Natural killer cell treated with Interleukin-12 subunit alpha and Interleukin-12 subunit beta and Interleukin-15 and Interleukin-18, amount 100 ng/mL, for 72 hours (primary cell): ENCODE data around the gene SLBP. TPM values are rescaled to one million over a fixed set of nuclear protein-coding genes. Genes with fewer than 3 reads are reported as not detected.
A peak's percentile ranks its signal among the peaks of the same experiment; 100 is the strongest.

ENCODE experiments used
- ATAC-seq, 2 donors: fragments of 150-1000 bp; cut with Tn5 transposase in 1 of 2; sonication (Bioruptor Pico), chemical (Tn5 transposase) in 1 of 2; 2 replicates each; pipeline ENCODE4 v1.10.0; 2021
- DNase-seq: peaks from one replicate; pipeline ENCODE4 v3.0.0; 2022; ENCODE audit warnings: low spot score
- H3K27ac Mint-ChIP-seq, 2 donors: 1 replicate in 1 of 2; 2 replicates in 1 of 2; pipeline ENCODE4 v1.8.0; 2022; ENCODE audit warnings: mixed read lengths in 2 of 2, mild to moderate bottlenecking in 1 of 2, moderate library complexity in 1 of 2
- H3K27me3 Mint-ChIP-seq, 2 donors: 1 replicate in 1 of 2; 2 replicates in 1 of 2; pipeline ENCODE4 v1.8.0; 2022; ENCODE audit warnings: mixed read lengths in 2 of 2
- H3K36me3 Mint-ChIP-seq: one replicate; pipeline ENCODE4 v1.8.0; 2022; ENCODE audit warnings: mixed read lengths
- H3K4me1 Mint-ChIP-seq, 2 donors: 1 replicate in 1 of 2; 2 replicates in 1 of 2; pipeline ENCODE4 v1.8.0; 2022; ENCODE audit warnings: low read depth in 2 of 2, mixed read lengths in 2 of 2, mild to moderate bottlenecking in 1 of 2
- H3K4me3 Mint-ChIP-seq: one replicate; pipeline ENCODE4 v1.8.0; 2022; ENCODE audit warnings: mixed read lengths
- H3K9me3 Mint-ChIP-seq: 2 replicates; pipeline ENCODE4 v1.8.0; 2022; ENCODE audit warnings: mixed read lengths
- total RNA-seq, 2 donors: library from RNA; stranded (reverse); gene quantifications; one replicate each; pipeline ENCODE4 v1.2.3, GENCODE V29; 2022

The SLBP gene
- 100 to 1,000 TPM in 1 of 2 donors, 10 to 100 TPM in 1; 83.0 to 129 TPM for total RNA-seq

- H3K36me3 Mint-ChIP-seq, result peaks cover 13% of the 10 kb centered on the region
- DNase-seq, result peak; percentile 98
- no peaks in the 10 kb centered on the region for H3K27me3 Mint-ChIP-seq
- H3K4me3 Mint-ChIP-seq, result peak within 1 kb of the TSS; percentile 82
- H3K27ac Mint-ChIP-seq, result peak within 1 kb of the TSS; percentile 97 to 98
- peaks cover 31 to 49% of the 10 kb centered on the region in 2 donors for H3K4me1 Mint-ChIP-seq
- no peaks in the 10 kb centered on the region for H3K9me3 Mint-ChIP-seq
- ATAC-seq, result peak; percentile 91 to 95
Measured at GRCh38 chr4:1712216-1713002, at the start of gene SLBP. SLBP (minus strand) TSS chr4:1712319; CDS start chr4:1712188, 131 bp downstream.

- ATAC-seq, result no peak
- peaks cover 5% of the 10 kb centered on the region in 2 donors for H3K27me3 Mint-ChIP-seq
- no peak for DNase-seq
- no peak overlapping the region for H3K27ac Mint-ChIP-seq
- H3K36me3 Mint-ChIP-seq, result no peaks in the 10 kb centered on the region
- no peaks in the 10 kb centered on the region for H3K9me3 Mint-ChIP-seq
- H3K4me1 Mint-ChIP-seq, result no peaks in the 10 kb centered on the region
- no peak overlapping the region for H3K4me3 Mint-ChIP-seq
Measured at GRCh38 chr4:1761130-1761689, 49.1 kb upstream of the SLBP start.

GRCh38 chr4:1760521-1761071 lies 48.5 kb upstream of the SLBP start:
- peaks cover 4 to 5% of the 10 kb centered on the region in 2 donors for H3K27me3 Mint-ChIP-seq
- no peaks in the 10 kb centered on the region for H3K9me3 Mint-ChIP-seq
- no peaks in the 10 kb centered on the region for H3K4me1 Mint-ChIP-seq
- H3K36me3 Mint-ChIP-seq, result no peaks in the 10 kb centered on the region
- H3K27ac Mint-ChIP-seq, result no peak overlapping the region
- no peak for DNase-seq
- H3K4me3 Mint-ChIP-seq, result no peak overlapping the region
- ATAC-seq, result no peak

- H3K9me3 Mint-ChIP-seq, result no peaks in the 10 kb centered on the region
- H3K27ac Mint-ChIP-seq, result no peak overlapping the region
- ATAC-seq (no peak), DNase-seq (no peak)
- no peaks in the 10 kb centered on the region for H3K36me3 Mint-ChIP-seq
- no peak overlapping the region for H3K4me3 Mint-ChIP-seq
- peaks cover 0 to 5% of the 10 kb centered on the region in 2 donors for H3K27me3 Mint-ChIP-seq
- H3K4me1 Mint-ChIP-seq, result no peaks in the 10 kb centered on the region
Measured at GRCh38 chr4:1759818-1760223, 47.7 kb upstream of the SLBP start.

- ATAC-seq, result no peak
- H3K27me3 Mint-ChIP-seq, result peaks cover 0 to 5% of the 10 kb centered on the region in 2 donors
Measured at GRCh38 chr4:1759170-1759817, 47.2 kb upstream of the SLBP start.

GRCh38 chr4:1758306-1759121 lies 46.4 kb upstream of the SLBP start:
- no peak overlapping the region for H3K27ac Mint-ChIP-seq
- no peaks in the 10 kb centered on the region for H3K4me1 Mint-ChIP-seq

More at GRCh38 chr4:1759170-1759817, 47.2 kb upstream of the SLBP start:
- H3K36me3 Mint-ChIP-seq, result no peaks in the 10 kb centered on the region
- H3K4me1 Mint-ChIP-seq, result no peaks in the 10 kb centered on the region
- H3K9me3 Mint-ChIP-seq, result no peaks in the 10 kb centered on the region
- H3K4me3 Mint-ChIP-seq, result no peak overlapping the region
- H3K27ac Mint-ChIP-seq, result no peak overlapping the region
- no peak for DNase-seq

GRCh38 chr4:1757836-1758235 lies 45.7 kb upstream of the SLBP start:
- Mint-ChIP-seq H3K27me3 (peaks cover 0 to 2% of the 10 kb centered on the region in 2 donors), H3K9me3 (no peaks in the 10 kb centered on the region), H3K27ac (no peak overlapping the region), H3K4me3 (no peak overlapping the region), H3K4me1 (no peaks in the 10 kb centered on the region), H3K36me3 (no peaks in the 10 kb centered on the region)
- DNase-seq (no peak), ATAC-seq (no peak)

More at GRCh38 chr4:1758306-1759121, 46.4 kb upstream of the SLBP start:
- DNase-seq (no peak), ATAC-seq (no peak)
- no peak overlapping the region for H3K4me3 Mint-ChIP-seq
- H3K27me3 Mint-ChIP-seq, result peaks cover 0 to 2% of the 10 kb centered on the region in 2 donors
- H3K9me3 Mint-ChIP-seq, result no peaks in the 10 kb centered on the region
- no peaks in the 10 kb centered on the region for H3K36me3 Mint-ChIP-seq

- Mint-ChIP-seq H3K36me3 (no peaks in the 10 kb centered on the region), H3K27me3 (no peaks in the 10 kb centered on the region), H3K4me3 (no peak overlapping the region), H3K9me3 (no peaks in the 10 kb centered on the region), H3K27ac (no peak overlapping the region), H3K4me1 (no peaks in the 10 kb centered on the region)
- ATAC-seq (no peak), DNase-seq (no peak)
Measured at GRCh38 chr4:1756893-1757779, 45.0 kb upstream of the SLBP start.

GRCh38 chr4:1756079-1756478 lies 44.0 kb upstream of the SLBP start:
- no peaks in the 10 kb centered on the region for H3K27me3 Mint-ChIP-seq
- no peaks in the 10 kb centered on the region for H3K4me1 Mint-ChIP-seq
- no peak overlapping the region for H3K27ac Mint-ChIP-seq
- H3K9me3 Mint-ChIP-seq, result no peaks in the 10 kb centered on the region
- no peak for ATAC-seq
- no peaks in the 10 kb centered on the region for H3K36me3 Mint-ChIP-seq
- no peak overlapping the region for H3K4me3 Mint-ChIP-seq
- no peak for DNase-seq

GRCh38 chr4:1755297-1755696 lies 43.2 kb upstream of the SLBP start:
- Mint-ChIP-seq H3K4me1 (no peaks in the 10 kb centered on the region), H3K27ac (no peak overlapping the region), H3K4me3 (no peak overlapping the region), H3K36me3 (no peaks in the 10 kb centered on the region), H3K9me3 (no peaks in the 10 kb centered on the region), H3K27me3 (no peaks in the 10 kb centered on the region)
- DNase-seq (no peak), ATAC-seq (no peak)

- Mint-ChIP-seq H3K36me3 (no peaks in the 10 kb centered on the region), H3K27me3 (no peaks in the 10 kb centered on the region), H3K27ac (no peak overlapping the region), H3K4me3 (no peak overlapping the region), H3K4me1 (no peaks in the 10 kb centered on the region), H3K9me3 (no peaks in the 10 kb centered on the region)
- no peak for ATAC-seq
- no peak for DNase-seq
Measured at GRCh38 chr4:1754336-1754735, 42.2 kb upstream of the SLBP start.

GRCh38 chr4:1753697-1754311 lies 41.7 kb upstream of the SLBP start:
- no peaks in the 10 kb centered on the region for H3K36me3 Mint-ChIP-seq
- DNase-seq (no peak), ATAC-seq (no peak)
- no peaks in the 10 kb centered on the region for H3K9me3 Mint-ChIP-seq
- no peak overlapping the region for H3K27ac Mint-ChIP-seq
- no peak overlapping the region for H3K4me3 Mint-ChIP-seq
- no peaks in the 10 kb centered on the region for H3K4me1 Mint-ChIP-seq
- H3K27me3 Mint-ChIP-seq, result no peaks in the 10 kb centered on the region
